Spinal cord (tissue), 10 donors: ENCODE measurements around the gene CTNNA3. TPM values are rescaled to one million over a fixed set of nuclear protein-coding genes. Genes with fewer than 3 reads are reported as not detected.

ENCODE experiments used
- DNase-seq, 6 donors: peaks; one replicate each; pipeline versions ENCODE4 v3.0.0 to v3.0.0-alpha.2; 2013 to 2015; ENCODE audit warnings: low spot score in 6 of 6, low read depth in 4 of 6
- H3K27ac ChIP-seq: one replicate; pipeline ENCODE4 v1.5.1; 2013; ENCODE audit warnings: low read depth, low read length, control low read depth
- H3K27me3 ChIP-seq: one replicate; pipeline ENCODE4 v1.6.1; 2013; ENCODE audit warnings: low read length; ENCODE audit not compliant: control insufficient read depth, insufficient read depth
- H3K36me3 ChIP-seq: one replicate; pipeline ENCODE4 v1.6.1; 2013; ENCODE audit warnings: low read length; ENCODE audit not compliant: control insufficient read depth, insufficient read depth
- H3K4me1 ChIP-seq: one replicate; pipeline ENCODE4 v1.6.1; 2013; ENCODE audit warnings: low read length; ENCODE audit not compliant: control insufficient read depth, insufficient read depth
- H3K4me3 ChIP-seq: one replicate; pipeline ENCODE4 v1.5.1; 2013; ENCODE audit warnings: low read depth, low read length, control low read depth
- H3K9me3 ChIP-seq: one replicate; pipeline ENCODE4 v1.6.1; 2013; ENCODE audit warnings: low read length; ENCODE audit not compliant: control insufficient read depth, insufficient read depth
- WGBS: methylation state at CpG from one replicate; pipeline ENCODE4 v1.1.5; 2013; ENCODE audit warnings: missing lambda C conversion rate; ENCODE audit not compliant: insufficient coverage; 5-methylcytosine and 5-hydroxymethylcytosine counted together
- polyA plus RNA-seq, 2 donors: library from polyadenylated mRNA; unstranded; fragments of 120-200 nt; gene quantifications; one replicate each; pipeline ENCODE4 v1.2.1, GENCODE V29; 2013; ENCODE audit not compliant: insufficient read length in 2 of 2
- total RNA-seq, 2 donors: library from RNA; depleted of rRNA in 1 of 2; stranded (reverse); fragments of 120-200 nt in 1 of 2; fragments of >200 nt in 1 of 2; gene quantifications; one replicate each; pipeline versions ENCODE4 v1.2.3 to v1.2.4, GENCODE V29; 2013 to 2014
- donor health status: healthy.

Gene CTNNA3
- total and polyA plus RNA-seq, 4 donors: 15.3 to 63.5 (median 41.0) TPM

DNA sequence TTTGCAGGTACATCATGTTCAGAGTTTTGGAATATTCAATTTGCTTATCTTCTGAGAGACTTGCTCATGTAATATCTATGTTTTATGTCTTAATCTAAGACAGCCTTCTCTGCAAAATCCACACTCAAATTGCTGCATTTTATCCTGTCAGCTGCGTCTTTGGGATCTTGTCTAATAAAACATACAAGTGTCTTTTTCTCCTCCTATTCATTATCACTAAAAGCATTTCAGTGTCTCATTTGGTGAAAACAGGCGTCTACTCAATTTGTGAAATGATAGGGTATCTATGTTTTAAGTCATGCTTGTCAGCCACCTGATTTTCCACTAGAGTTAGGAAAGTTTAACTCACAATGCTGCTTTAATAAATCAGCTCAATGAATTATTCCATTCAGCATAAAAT is 882.9 kb downstream of the CTNNA3 start:
- H3K27me3 ChIP-seq: no peaks in the 10 kb centered on the region
- no peak overlapping the region for H3K27ac ChIP-seq
- peak in 1 of 6 donors; percentile 29 for DNase-seq
- no peaks in the 10 kb centered on the region for H3K9me3 ChIP-seq
- no peaks in the 10 kb centered on the region for H3K36me3 ChIP-seq
- H3K4me3 ChIP-seq: no peak overlapping the region
- H3K4me1 ChIP-seq: no peaks in the 10 kb centered on the region
- no CpG with 5 or more reads among the region's 2 CpGs for WGBS

DNA sequence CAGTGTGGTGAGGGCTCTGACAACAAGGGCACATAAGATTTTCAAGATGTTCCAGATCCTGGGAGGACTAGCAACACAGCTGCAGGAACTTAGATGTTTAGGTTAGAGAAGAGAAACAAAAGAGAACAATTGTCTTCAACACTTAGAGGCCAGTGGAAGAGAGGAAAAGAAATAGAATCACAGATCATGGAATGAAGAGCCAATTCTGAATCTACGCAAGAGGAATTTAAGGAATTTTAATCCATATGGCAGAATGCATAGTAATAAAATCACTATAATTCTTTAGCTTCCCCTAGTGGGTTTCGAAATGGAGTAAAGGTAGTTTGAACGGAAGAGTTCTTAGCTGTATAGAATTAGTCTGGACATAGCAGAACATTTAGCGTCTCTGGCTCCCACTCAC is 884.8 kb downstream of the CTNNA3 start:
- H3K27ac ChIP-seq: no peak overlapping the region
- no peaks in the 10 kb centered on the region for H3K27me3 ChIP-seq
- H3K36me3 ChIP-seq: no peaks in the 10 kb centered on the region
- H3K9me3 ChIP-seq: no peaks in the 10 kb centered on the region
- H3K4me1 ChIP-seq: no peaks in the 10 kb centered on the region
- DNase-seq: no peak
- no peak overlapping the region for H3K4me3 ChIP-seq
- no CpG with 5 or more reads among the region's 4 CpGs for WGBS

DNA sequence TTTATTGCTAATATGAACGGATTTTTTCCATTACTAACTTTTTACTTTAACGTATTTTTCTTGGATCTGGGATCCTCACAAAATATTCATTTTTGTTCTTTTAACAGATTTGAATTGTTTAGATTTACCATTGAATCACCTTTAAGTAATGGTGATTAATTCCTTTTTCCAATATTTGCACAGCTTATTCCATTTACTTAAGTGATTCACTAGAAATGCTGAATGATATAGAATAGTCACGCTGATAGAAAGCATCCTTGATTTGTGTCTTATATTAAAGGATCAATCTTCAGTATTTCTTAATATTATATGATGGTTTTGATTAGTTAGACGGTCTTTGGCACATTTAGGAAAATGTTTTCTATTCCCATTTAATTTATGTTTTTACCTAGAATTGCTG is 886.6 kb downstream of the CTNNA3 start:
- no peak for DNase-seq
- no peak overlapping the region for H3K4me3 ChIP-seq
- no peaks in the 10 kb centered on the region for H3K4me1 ChIP-seq
- H3K36me3 ChIP-seq: no peaks in the 10 kb centered on the region
- WGBS: no CpG with 5 or more reads among the region's 4 CpGs
- no peaks in the 10 kb centered on the region for H3K9me3 ChIP-seq
- H3K27me3 ChIP-seq: no peaks in the 10 kb centered on the region
- H3K27ac ChIP-seq: no peak overlapping the region

DNA sequence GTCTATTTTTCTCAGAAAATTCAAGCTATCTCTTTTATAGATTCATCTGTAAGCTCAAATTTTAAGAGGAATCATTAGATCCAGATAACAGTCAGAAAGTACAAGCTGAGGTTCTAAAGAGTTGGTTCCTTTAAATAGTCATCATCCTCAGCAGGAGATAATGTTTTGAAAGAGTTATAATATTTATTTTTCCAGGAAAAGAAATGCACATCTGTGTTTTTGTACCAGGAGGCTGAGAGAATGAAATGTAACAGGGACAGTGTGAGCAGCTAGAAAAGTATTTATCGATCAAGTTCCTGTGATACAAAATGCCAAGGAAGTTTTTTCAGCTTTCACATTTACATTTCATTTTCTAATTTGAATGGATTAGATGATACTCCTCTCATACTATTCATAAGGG is 890.4 kb downstream of the CTNNA3 start:
- Histone ChIP-seq H3K27me3 (no peaks in the 10 kb centered on the region), H3K4me1 (no peaks in the 10 kb centered on the region), H3K27ac (no peak overlapping the region), H3K9me3 (no peaks in the 10 kb centered on the region), H3K36me3 (no peaks in the 10 kb centered on the region), H3K4me3 (no peak overlapping the region)
- DNase-seq: peak in 1 of 6 donors; percentile 18
- no CpG with 5 or more reads among the region's 1 CpG for whole genome bisulfite sequencing

DNA sequence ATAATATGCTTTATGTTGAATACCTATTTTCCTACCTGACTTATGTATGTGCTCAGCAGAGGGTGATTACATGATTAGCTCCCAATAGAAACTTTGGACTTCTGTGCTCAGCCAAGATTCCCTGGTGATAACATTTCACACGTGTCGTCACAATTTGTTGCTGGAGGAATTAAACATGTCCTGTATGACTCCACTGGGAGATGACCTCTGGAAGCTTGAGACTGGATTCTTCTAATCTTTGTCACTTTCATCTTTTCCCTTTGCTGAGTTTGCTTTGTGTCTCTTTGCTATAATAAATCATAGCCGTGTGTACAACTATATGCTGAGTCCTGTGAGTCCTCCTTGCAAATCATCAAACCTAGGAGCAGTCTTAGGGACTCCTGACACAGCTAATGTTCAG is 891.0 kb downstream of the CTNNA3 start:
- Histone ChIP-seq H3K36me3 (no peaks in the 10 kb centered on the region), H3K9me3 (no peaks in the 10 kb centered on the region), H3K4me1 (no peaks in the 10 kb centered on the region), H3K27ac (no peak overlapping the region), H3K27me3 (no peaks in the 10 kb centered on the region), H3K4me3 (no peak overlapping the region)
- DNase-seq: peak in 1 of 6 donors; percentile 23
- WGBS: no CpG with 5 or more reads among the region's 3 CpGs

DNA sequence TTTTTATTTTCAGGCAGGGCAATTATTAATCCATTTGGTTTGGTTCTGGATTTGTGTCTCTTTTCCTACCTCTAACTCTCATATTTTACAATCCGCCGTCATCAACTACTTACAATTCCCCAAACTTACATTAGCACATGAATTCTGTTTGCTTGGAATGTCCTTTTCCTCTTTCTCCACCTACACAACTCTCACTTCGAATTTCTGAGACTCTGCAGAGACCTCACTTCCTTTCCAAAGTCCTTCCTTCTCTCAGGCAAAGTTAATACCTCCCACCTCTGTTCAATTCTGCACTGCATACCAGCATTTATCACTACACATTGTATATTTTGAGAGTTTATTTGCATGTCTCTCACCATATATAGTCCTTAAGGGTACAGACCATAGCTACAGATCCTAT is 892.8 kb downstream of the CTNNA3 start:
- H3K9me3 ChIP-seq: no peaks in the 10 kb centered on the region
- no peak overlapping the region for H3K4me3 ChIP-seq

DNA sequence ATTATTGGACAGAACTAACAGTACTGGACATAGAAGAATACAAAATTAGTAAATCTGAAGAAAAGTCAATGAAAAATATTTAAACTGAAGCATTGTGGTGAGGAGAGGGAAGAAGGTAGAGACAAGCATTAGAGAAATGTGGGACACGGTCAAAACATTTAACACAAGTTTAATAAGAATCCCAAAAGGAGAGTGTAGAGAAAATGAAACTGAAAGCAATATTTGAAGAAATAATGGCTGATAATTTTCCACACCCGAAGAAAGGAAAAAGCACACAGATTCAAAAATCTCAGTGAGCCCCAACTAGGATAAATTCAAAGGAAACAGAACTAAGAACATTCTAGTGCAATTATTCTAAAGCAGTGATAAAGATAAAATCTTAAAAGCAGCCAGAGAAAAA is 896.5 kb downstream of the CTNNA3 start:
- no peak overlapping the region for H3K4me3 ChIP-seq
- no peaks in the 10 kb centered on the region for H3K4me1 ChIP-seq
- no peaks in the 10 kb centered on the region for H3K9me3 ChIP-seq
- H3K27ac ChIP-seq: no peak overlapping the region
- no CpG with 5 or more reads among the region's 2 CpGs for WGBS
- H3K27me3 ChIP-seq: no peaks in the 10 kb centered on the region
- no peak for DNase-seq
- no peaks in the 10 kb centered on the region for H3K36me3 ChIP-seq

More for the DNA sequence above, 892.8 kb downstream of the CTNNA3 start:
- Histone ChIP-seq H3K27me3 (no peaks in the 10 kb centered on the region), H3K27ac (no peak overlapping the region), H3K36me3 (no peaks in the 10 kb centered on the region), H3K4me1 (no peaks in the 10 kb centered on the region)
- no peak for DNase-seq
- 68% methylated on average over 3 of the region's 3 CpGs for WGBS

DNA sequence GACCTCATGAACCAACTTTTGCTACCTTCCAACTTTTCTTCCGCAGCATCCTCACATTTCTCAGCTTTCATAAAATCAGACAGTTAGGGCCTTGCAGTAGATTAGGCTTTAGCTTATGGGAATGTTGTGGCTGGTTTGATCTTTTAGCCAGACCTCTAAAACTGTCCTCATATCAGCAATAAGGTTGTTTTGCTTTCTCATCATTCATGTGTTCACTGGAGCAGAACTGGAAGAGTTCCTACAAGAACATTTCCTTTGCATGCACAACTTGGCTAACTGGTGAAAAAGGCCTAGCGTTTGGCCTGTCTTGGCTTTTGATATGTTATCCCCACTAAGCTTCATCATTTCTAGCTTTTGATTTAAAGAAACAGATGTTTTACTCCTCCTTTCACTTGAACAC is 900.1 kb downstream of the CTNNA3 start:
- 100% methylated on average over 1 of the region's 2 CpGs for WGBS
- no peaks in the 10 kb centered on the region for H3K4me1 ChIP-seq
- no peak for DNase-seq
- no peak overlapping the region for H3K27ac ChIP-seq
- no peaks in the 10 kb centered on the region for H3K36me3 ChIP-seq
- H3K4me3 ChIP-seq: no peak overlapping the region
- H3K27me3 ChIP-seq: no peaks in the 10 kb centered on the region
- no peaks in the 10 kb centered on the region for H3K9me3 ChIP-seq

DNA sequence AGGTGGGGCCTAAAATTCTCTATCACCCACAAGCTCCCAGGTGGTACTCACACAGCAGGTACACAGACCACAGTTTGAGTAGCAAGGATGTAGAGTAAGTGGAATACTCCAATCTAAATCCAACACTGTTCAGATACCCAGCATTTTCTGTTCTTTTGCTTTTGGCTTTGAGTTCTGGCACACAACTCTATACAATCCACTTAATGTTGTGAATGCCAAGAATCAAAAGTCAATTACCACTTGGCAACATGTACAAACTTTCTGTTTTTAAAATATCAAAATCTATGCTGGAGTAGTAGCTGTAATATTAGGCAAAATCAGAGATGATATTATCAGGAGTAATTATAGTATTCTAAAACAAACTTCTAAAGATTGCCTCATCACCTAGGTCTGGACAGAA is 903.6 kb downstream of the CTNNA3 start:
- Histone ChIP-seq H3K9me3 (no peaks in the 10 kb centered on the region), H3K36me3 (no peaks in the 10 kb centered on the region), H3K27ac (no peak overlapping the region), H3K4me1 (no peaks in the 10 kb centered on the region), H3K4me3 (no peak overlapping the region), H3K27me3 (no peaks in the 10 kb centered on the region)
- peak in 1 of 6 donors; percentile 50 for DNase-seq

DNA sequence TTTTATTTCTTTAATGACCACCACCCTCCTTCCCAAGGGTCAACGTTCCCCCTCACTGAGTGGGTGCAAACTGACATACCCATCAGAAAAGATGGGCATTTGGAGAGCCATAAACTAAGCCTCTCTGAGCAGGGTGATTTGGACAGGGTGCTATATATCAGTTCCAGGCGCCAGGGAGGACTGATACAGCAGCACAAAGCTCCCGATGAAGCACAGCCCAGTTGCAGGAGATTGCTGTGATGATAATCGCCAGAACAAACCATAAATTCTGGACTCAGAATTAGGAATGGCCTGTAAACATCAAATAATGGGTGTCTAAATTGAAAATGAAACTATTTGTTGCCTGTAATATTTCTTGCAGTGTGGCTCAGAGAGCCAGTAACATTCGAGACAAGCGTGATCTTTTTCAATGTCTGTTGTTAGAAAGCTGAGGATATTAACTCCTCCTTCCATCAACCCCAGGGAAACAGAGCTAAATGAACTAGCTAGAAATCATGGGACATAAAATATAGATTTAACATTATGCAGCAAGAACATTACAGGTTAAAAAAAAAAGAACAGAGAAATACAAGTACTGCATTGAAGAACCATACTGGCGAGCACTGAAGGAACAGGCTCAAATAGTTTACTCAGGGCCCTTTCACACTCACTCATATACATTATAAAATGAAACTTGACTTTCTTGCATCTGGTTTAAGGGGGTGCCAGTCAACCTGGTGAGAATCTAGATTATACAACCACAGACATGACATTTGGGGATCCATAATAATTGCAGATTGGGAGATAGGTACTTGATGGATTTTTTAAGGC is 907.6 kb downstream of the CTNNA3 start:
- H3K4me1 ChIP-seq: no peaks in the 10 kb centered on the region
- H3K27me3 ChIP-seq: no peaks in the 10 kb centered on the region
- no peak overlapping the region for H3K27ac ChIP-seq
- no peaks in the 10 kb centered on the region for H3K36me3 ChIP-seq
- 88% methylated on average over 2 of the region's 7 CpGs for WGBS
- peak in 1 of 6 donors; percentile 60 for DNase-seq
- no peak overlapping the region for H3K4me3 ChIP-seq
- no peaks in the 10 kb centered on the region for H3K9me3 ChIP-seq
